Measurements from ENCODE around the gene GGTLC2.

GRCh38 chr22:22670076-22670795 is 25.8 kb downstream of the GGTLC2 start:
- TF ChIP-seq, protein P1, sequence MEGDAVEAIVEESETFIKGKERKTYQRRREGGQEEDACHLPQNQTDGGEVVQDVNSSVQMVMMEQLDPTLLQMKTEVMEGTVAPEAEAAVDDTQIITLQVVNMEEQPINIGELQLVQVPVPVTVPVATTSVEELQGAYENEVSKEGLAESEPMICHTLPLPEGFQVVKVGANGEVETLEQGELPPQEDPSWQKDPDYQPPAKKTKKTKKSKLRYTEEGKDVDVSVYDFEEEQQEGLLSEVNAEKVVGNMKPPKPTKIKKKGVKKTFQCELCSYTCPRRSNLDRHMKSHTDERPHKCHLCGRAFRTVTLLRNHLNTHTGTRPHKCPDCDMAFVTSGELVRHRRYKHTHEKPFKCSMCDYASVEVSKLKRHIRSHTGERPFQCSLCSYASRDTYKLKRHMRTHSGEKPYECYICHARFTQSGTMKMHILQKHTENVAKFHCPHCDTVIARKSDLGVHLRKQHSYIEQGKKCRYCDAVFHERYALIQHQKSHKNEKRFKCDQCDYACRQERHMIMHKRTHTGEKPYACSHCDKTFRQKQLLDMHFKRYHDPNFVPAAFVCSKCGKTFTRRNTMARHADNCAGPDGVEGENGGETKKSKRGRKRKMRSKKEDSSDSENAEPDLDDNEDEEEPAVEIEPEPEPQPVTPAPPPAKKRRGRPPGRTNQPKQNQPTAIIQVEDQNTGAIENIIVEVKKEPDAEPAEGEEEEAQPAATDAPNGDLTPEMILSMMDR (conservative IDR thresholded peaks at IDR 0.05 in 1 of 2, IDR thresholded peaks at IDR 0.05 in 1 of 2; ENCODE audit: extremely low read depth in 1 of 2, insufficient read depth in 1 of 2, low read depth in 1 of 2, low read length in 2 of 2), result no peak
- TF ChIP-seq EZH2 (IDR thresholded peaks at IDR 0.05; ENCODE audit: borderline replicate concordance, low read length), result no peak

Data from mammary epithelial cell (primary cell).